Measurements from ENCODE around the gene ADCY4.
A peak's percentile ranks its signal among the peaks of the same experiment; 100 is the strongest.
"Not testable (repeated sequence)": the region's sequence is repeated elsewhere in the genome, so short reads cannot be mapped to it uniquely, and the experiment has no call there.

ADCY4 gene

DNA sequence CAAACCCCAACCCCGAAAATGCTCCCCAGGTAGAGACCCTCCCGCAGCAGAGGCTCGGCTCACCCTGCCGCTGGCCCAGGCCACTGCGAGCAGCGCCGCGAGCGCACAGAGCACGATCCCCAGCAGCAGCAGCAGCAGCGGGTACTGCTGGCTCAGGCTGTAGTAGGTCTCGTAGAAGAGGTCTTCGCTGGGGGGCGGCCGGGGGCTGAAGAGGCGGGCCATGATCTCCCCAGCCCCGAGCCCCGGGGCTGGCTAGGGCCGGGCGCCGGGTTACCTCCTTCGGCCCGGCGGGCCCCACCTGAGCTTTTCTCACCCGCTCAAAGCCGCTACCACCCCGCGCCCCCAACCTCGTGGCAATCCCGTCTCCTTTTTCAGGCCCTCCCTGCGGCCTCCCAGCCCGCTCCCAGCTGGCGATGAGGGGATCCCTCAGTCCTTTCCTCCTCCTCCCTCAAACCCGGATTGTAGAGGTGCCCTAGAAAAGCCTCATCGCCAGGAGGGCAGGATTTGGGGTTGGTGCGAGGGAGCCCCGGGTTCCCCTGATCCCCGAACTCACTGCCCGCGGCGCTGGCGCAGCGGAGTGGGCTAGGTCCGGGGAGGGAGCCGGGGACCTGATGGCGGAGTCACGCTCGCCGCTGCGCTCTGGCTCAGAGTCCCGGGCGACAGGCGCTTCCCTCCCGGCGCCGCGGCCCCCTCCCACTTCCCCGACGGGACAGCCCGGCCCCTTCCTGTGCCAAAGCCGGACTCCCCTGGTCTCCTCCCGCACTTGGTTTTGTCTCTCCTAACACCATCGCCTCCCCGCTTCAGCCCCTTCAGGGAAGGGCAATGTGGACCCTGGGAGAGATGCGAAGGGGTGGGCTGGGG lies at the start of gene ADCY4:
TSS of gene ADCY4 (minus strand) at position 641 of the 861 bp plus-strand sequence. CDS start at position 222, 419 bp downstream.
- DNase-seq (ENCODE audit: low read depth): no peak

DNA sequence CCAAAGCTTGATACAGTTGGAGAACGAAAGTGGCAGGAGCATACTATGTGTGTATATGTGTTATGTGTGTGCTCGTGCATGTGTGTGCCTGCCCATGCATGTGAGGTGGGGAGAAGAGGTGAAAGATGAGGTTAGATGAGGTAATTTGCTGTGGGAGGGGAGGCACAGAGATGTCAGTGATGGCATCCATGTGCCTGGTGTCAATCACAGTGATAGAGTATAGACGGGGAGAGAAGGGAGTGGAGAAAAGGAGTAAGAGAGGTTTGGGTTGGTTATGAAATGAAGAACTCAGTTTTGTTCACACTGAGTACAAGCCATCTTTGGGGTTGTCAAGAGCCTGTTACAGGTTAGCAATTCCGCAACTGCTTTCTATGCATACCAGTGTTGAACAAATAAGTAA lies 49.3 kb upstream of the ADCY4 start:
- no peak for DNase-seq (ENCODE audit: low read depth)

DNA sequence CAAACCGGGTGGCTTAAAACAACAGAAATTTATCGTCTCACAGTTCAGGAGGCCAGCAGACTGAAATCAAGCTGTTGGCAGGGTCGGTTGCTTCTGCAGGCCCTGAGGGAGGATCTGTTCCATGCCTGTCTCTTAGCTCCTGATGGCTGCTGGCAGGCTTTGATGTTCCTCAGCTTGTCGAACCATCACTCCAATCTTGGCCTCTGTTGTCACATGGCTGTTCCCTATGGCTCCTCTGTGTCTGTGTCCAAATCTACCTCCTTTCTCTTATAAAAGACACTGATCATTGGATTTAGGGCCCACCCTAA lies 47.1 kb upstream of the ADCY4 start:
- no peak for DNase-seq (ENCODE audit: low read depth)

- DNase-seq (ENCODE audit: low read depth): no peak
Measured at GRCh38 chr14:24381363-24382063, 46.6 kb upstream of the ADCY4 start.

DNA sequence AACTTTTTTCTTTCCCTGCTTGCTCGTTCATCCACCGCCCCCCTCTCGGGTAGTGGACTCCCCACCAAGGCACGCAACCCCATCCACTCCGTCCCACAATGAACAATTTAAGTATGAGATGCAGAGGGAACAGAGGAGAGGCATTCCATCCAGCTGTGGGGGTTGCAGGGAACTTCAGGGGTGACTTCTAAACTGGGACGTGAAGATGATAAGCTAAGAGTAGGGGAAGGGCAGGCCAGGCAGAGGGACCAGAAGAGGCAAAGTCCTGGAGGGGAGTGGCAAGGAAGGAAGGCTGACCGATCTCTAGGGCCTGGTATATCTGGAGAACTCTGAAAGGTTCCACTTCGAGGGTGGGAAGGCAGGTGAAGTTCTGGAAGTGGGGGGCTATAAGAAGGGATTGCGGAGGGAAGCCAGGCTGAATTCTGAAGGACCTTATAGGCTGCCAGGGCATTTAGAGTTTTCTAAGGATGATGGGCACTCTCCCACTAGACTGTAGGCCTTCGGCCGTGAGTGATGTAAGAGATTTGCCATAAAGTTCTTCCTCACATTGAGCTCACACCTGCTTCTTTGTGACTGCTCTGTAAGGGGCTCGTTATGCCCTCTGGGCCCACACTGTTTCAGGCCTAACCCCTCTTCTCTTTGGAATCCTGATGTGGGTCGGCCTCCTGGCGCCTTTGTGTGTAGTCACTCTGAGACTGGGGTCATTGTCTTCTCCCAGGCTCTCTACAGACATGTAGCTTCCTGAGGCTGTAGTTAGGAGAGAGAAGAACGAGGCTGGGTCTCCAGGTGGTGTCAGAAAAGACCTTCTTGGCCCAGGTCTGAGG lies 45.2 kb upstream of the ADCY4 start:
- no peak for DNase-seq (ENCODE audit: low read depth)

- DNase-seq (ENCODE audit: low read depth): no peak
Measured at GRCh38 chr14:24378981-24379906, 44.4 kb upstream of the ADCY4 start.

DNA sequence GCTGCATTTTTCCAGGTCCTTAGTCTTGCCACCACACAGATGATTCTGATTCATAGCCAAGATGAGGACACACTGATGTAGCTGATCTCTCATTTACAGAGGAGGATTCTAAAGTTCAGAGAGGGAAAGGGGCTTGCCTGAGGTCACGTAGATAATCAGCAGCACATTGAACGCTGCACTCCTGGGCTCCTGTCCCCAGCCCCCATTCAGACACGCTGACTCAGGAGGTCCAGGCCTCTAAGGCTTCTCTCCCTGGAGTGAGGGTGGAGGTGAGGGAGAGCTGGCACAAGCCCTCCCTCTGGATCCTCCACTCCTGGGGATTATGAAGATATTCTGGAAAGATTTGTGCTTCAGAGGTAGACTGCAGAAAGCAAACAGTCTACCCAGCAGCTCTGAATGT lies 43.5 kb upstream of the ADCY4 start:
- DNase-seq (ENCODE audit: low read depth): no peak

GRCh38 chr14:24377657-24378056 lies 42.8 kb upstream of the ADCY4 start:
- no peak for DNase-seq (ENCODE audit: low read depth)

DNA sequence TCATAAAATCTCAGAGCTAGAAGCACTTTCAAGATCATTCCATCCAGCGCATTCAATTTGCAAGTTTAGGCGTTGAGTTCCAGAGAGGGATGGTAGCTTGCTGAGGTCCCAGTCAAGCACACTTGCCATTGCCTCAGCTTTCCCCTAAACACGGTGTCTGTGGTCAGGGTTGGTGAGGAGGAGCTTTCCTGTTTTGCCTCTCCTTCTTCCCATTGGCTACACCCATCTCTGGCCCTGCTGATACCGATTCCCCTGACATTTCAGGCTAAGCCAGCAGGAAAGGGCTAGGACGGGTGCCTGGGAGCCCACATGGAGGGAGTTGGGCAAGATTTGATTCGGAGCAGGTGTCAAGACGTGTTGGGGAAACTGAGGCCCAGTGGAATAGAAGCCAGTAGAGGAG lies 42.3 kb upstream of the ADCY4 start:
- no peak for DNase-seq (ENCODE audit: low read depth)

DNA sequence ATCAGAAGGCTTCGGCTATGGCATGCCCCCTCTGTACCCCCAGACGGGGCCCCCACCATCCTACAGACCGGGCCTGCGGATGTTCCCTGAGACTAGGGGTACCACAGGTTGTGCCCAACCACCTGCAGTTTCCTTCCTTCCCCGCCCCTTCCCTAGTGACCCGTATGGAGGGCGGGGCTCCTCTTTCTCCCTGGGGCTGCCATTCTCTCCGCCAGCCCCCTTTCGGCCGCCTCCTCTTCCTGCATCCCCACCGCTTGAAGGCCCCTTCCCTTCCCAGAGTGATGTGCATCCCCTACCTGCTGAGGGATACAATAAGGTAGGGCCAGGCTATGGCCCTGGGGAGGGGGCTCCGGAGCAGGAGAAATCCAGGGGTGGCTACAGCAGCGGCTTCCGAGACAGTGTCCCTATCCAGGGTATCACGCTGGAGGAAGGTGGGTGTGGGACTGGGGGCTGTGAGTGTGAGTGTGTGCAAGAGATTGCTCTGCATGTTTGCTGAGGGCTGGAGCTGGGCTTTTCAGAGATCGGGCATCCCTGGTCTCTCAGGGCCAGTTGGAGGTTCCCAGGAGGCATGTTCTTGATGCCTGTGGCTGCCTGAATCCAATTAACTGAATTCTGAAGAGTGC lies 41.7 kb upstream of the ADCY4 start:
- no peak for DNase-seq (ENCODE audit: low read depth)

- peak; percentile 49 for DNase-seq (ENCODE audit: low read depth)
Measured at GRCh38 chr14:24372701-24373416, 38.0 kb upstream of the ADCY4 start.

- DNase-seq (ENCODE audit: low read depth): not testable (repeated sequence)
Measured at GRCh38 chr14:24371605-24372004, 36.7 kb upstream of the ADCY4 start.

DNA sequence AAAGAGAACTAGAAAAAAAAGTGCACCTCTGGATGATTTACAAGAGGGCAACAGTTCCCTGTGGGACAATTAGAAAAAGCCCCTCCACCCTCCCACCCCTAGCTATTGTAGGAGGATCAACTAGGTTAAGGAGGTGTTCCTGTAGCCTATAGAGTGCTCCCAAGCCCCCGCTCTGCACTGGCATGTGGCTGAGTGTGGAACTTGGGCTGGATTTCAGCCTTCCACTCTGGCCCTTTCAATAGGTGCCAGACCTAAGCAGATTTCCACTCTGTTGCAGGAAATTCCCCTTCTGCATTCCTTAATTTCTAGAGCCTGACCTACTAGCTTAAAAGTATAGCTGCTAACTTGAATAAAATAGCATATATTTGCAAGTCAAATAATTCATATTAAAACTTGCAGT lies 35.9 kb upstream of the ADCY4 start:
- DNase-seq (ENCODE audit: low read depth): no peak

DNA sequence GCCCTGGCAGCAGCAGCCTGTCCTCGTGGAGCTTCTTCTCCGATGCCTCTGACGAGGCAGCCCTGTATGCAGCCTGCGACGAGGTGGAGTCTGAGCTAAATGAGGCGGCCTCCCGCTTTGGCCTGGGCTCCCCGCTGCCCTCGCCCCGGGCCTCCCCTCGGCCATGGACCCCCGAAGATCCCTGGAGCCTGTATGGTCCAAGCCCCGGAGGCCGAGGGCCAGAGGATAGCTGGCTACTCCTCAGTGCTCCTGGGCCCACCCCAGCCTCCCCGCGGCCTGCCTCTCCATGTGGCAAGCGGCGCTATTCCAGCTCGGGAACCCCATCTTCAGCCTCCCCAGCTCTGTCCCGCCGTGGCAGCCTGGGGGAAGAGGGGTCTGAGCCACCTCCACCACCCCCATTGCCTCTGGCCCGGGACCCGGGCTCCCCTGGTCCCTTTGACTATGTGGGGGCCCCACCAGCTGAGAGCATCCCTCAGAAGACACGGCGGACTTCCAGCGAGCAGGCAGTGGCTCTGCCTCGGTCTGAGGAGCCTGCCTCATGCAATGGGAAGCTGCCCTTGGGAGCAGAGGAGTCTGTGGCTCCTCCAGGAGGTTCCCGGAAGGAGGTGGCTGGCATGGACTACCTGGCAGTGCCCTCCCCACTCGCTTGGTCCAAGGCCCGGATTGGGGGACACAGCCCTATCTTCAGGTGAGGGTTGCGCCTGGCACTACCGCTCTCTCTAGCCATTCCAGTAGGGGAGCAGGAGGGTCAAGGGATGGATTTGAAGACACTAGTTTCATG lies 35.2 kb upstream of the ADCY4 start:
- DNase-seq (ENCODE audit: low read depth): no peak

- DNase-seq (ENCODE audit: low read depth): no peak
Measured at GRCh38 chr14:24369463-24369862, 34.6 kb upstream of the ADCY4 start.

- DNase-seq (ENCODE audit: low read depth): peak; percentile 93
Measured at GRCh38 chr14:24368562-24369252, 33.8 kb upstream of the ADCY4 start.

GRCh38 chr14:24368212-24368561 lies 33.3 kb upstream of the ADCY4 start:
- DNase-seq (ENCODE audit: low read depth): no peak

DNA sequence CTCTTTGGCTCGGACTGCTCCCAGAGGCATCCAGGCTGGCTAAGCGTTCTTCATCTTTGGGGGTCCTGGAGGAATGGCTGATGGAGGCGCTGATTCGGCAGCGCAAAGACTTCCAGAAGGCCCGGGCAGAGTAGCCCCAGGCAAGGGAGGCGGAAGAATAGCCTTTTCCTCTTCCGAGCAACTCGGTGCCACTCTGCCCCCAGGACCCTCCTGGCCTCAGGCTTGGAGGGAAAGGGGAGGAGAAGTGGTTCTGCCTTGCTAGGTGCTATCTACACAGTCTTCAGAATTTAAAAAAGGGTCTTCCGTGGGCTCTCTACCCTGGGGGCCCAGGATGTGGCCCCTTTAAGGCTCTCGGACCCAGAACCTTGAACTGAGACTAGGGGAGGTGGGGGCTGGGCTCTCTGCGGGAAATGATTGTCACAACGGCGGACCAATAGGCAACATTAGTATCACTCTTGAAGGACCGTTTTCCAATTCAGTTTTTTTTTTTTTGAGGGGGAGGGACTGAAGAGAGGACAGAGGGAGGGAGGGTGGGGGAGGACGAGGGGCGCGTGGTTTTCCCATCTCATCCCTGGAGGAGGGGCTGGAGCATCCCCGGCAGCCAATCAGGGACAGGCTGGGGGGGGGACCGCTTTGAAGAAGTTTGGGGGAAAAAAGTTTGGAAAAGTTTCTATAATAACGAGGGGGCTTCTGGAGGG lies 32.8 kb upstream of the ADCY4 start, which contains the start of gene NFATC4:
TSS of gene NFATC4 (plus strand) at position 671 of the 698 bp plus-strand sequence. CDS start 157 bp downstream, outside the sequence.
- DNase-seq (ENCODE audit: low read depth): peak; percentile 97
